HCT116 (cell line): ENCODE results near the gene ROCK2. TPM values are rescaled to one million over a fixed set of nuclear protein-coding genes. Genes with fewer than 3 reads are reported as not detected.

Experiments
- ATAC-seq: fragments of 200-7000 bp; cut with Tn5 transposase; 2 replicates; pipeline ENCODE4 v1.9.1; 2020; ENCODE audit warnings: mild to moderate bottlenecking, moderate library complexity
- BruUV-seq: library from RNA; stranded (reverse); fragments of 400-500 nt; replicated peaks from 2 replicates; lab custom pipeline; 2021; lab: Mats Ljungman, UMichigan
- CTCF ChIA-PET: fragments of 300-600 bp; sonication (Branson Sonifier 250); formaldehyde crosslinking; loops from one replicate; lab custom pipeline; 2021; ENCODE audit warnings: antibody characterized with exemption; lab: Charles Lee
- POLR2A ChIA-PET: fragments of 300-600, 350-600 bp; sonication (Branson Sonifier 250); formaldehyde crosslinking; loops from one replicate; lab custom pipeline; 2021; ENCODE audit warnings: antibody characterized with exemption; lab: Charles Lee
- RAD21 ChIA-PET, 2 experiments: fragments of 300-600 bp; sonication (Branson Sonifier 250); formaldehyde crosslinking; loops; one replicate each; lab custom pipeline; 2023; ENCODE audit warnings: low total read pairs in 2 of 2; ENCODE audit not compliant: uncharacterized antibody in 2 of 2, unreplicated experiment in 2 of 2, low non-redundant PET in 1 of 2; lab: Charles Lee
- DNase-seq: peaks from one replicate; pipeline ENCODE4 v3.0.0-alpha.2; 2010; ENCODE audit warnings: low read depth, low spot score
- H2AFZ ChIP-seq: fragments of 200-600 bp; shearing (Covaris generic), sonication (generic); 2 replicates; pipeline ENCODE4 v1.6.1; 2017; ENCODE audit warnings: low read depth, mixed run types, mixed read lengths, antibody characterized with exemption, low read length; ENCODE audit not compliant: poor library complexity, severe bottlenecking
- H3K27ac ChIP-seq: 2 replicates; pipeline ENCODE4 v1.5.1; 2012; ENCODE audit warnings: low read depth, low read length
- H3K27me3 ChIP-seq: fragments of 200-600 bp; sonication (generic); 2 replicates; pipeline ENCODE4 v1.6.1; 2016; ENCODE audit warnings: mixed run types, low read length, mixed read lengths; ENCODE audit not compliant: insufficient read depth
- H3K36me3 ChIP-seq, 2 experiments: fragments of 200-500 bp in 1 of 2; fragments of 200-600 bp in 1 of 2; sonication (Bioruptor generic) in 1 of 2; sonication (generic) in 1 of 2; 2 replicates each; pipeline versions ENCODE4 v1.5.1 to v1.6.1; 2014 to 2016; ENCODE audit warnings: low read length in 2 of 2, inconsistent platforms in 1 of 2, mixed read lengths in 1 of 2, mixed run types in 1 of 2; ENCODE audit not compliant: insufficient read depth in 2 of 2, control insufficient read depth in 1 of 2
- H3K4me1 ChIP-seq, 2 experiments: fragments of 200-600 bp in 1 of 2; sonication (generic) in 1 of 2; 2 replicates each; pipeline versions ENCODE4 v1.5.1 to v1.6.1; 2012 to 2017; ENCODE audit warnings: low read length in 2 of 2, inconsistent platforms in 1 of 2, mild to moderate bottlenecking in 1 of 2, mixed read lengths in 1 of 2, mixed run types in 1 of 2, moderate library complexity in 1 of 2; ENCODE audit not compliant: insufficient read depth in 2 of 2, control insufficient read depth in 1 of 2
- H3K4me2 ChIP-seq: fragments of 200-600 bp; sonication (generic); 2 replicates; pipeline ENCODE4 v1.6.1; 2017; ENCODE audit warnings: mixed run types, low read length, mixed read lengths
- H3K4me3 ChIP-seq, 2 experiments: fragments of 200-600 bp in 1 of 2; sonication (generic) in 1 of 2; replicated peaks in 1 of 2; 2 replicates each; pipeline ENCODE4 v1.5.1; 2011 to 2016; ENCODE audit warnings: low read length in 2 of 2, control low read depth in 1 of 2, low read depth in 1 of 2, mild to moderate bottlenecking in 1 of 2, mixed read lengths in 1 of 2, mixed run types in 1 of 2
- H3K79me2 ChIP-seq: fragments of 200-600 bp; sonication (generic); 2 replicates; pipeline ENCODE4 v1.6.1; 2017; ENCODE audit warnings: mild to moderate bottlenecking, mixed run types, low read length, moderate library complexity, mixed read lengths; ENCODE audit not compliant: insufficient read depth
- H3K9ac ChIP-seq: fragments of 200-600 bp; sonication (generic); 2 replicates; pipeline ENCODE4 v1.6.1; 2016; ENCODE audit warnings: low read length, mixed read lengths
- H3K9me2 ChIP-seq: fragments of 200-600 bp; sonication (generic), shearing (Covaris generic); 2 replicates; pipeline ENCODE4 v1.6.1; 2017; ENCODE audit warnings: mixed run types, mild to moderate bottlenecking, moderate library complexity; ENCODE audit not compliant: insufficient read depth
- H3K9me3 ChIP-seq, 2 experiments: fragments of 200-500 bp in 1 of 2; fragments of 200-600 bp in 1 of 2; sonication (Bioruptor generic) in 1 of 2; sonication (generic) in 1 of 2; 2 replicates each; pipeline ENCODE4 v1.6.1; 2014 to 2017; ENCODE audit warnings: low read length in 2 of 2, mixed read lengths in 2 of 2, inconsistent platforms in 1 of 2, low read depth in 1 of 2, mild to moderate bottlenecking in 1 of 2, mixed run types in 1 of 2, moderate library complexity in 1 of 2; ENCODE audit not compliant: control insufficient read depth in 1 of 2, insufficient read depth in 1 of 2
- H4K20me1 ChIP-seq: fragments of 200-600 bp; sonication (generic), shearing (Covaris generic); 2 replicates; pipeline ENCODE4 v1.6.1; 2017; ENCODE audit warnings: mixed run types, mild to moderate bottlenecking, moderate library complexity; ENCODE audit not compliant: insufficient read depth
- ATF3 ChIP-seq: IDR thresholded peaks from 2 replicates; pipeline ENCODE4 v1.6.1; 2012
- CTCF ChIP-seq, 3 experiments: fragments of 200-600 bp in 1 of 3; sonication (generic) in 1 of 3; IDR thresholded peaks in 2 of 3; conservative IDR thresholded peaks in 1 of 3; 2 replicates each; pipeline ENCODE4 v1.5.1; 2012 to 2017; ENCODE audit warnings: low read depth in 2 of 3, low read length in 2 of 3, antibody characterized with exemption in 1 of 3, borderline replicate concordance in 1 of 3, control low read depth in 1 of 3, mild to moderate bottlenecking in 1 of 3, mixed read lengths in 1 of 3, mixed run types in 1 of 3, moderate library complexity in 1 of 3; ENCODE audit not compliant: insufficient read depth in 1 of 3
- EGR1 ChIP-seq: IDR thresholded peaks from 2 replicates; pipeline ENCODE4 v1.6.1; 2012; ENCODE audit warnings: low read depth
- ELF1 ChIP-seq: IDR thresholded peaks from 2 replicates; pipeline ENCODE4 v1.6.1; 2012; ENCODE audit warnings: low read depth, borderline replicate concordance
- EZH2phosphoT487 ChIP-seq: fragments of 200-600 bp; IDR thresholded peaks from 2 replicates; pipeline ENCODE4 v1.6.1; 2018; ENCODE audit warnings: antibody characterized with exemption, borderline replicate concordance
- FOSL1 ChIP-seq: IDR thresholded peaks from 2 replicates; pipeline ENCODE4 v1.6.1; 2012; ENCODE audit warnings: low read depth
- MAX ChIP-seq: IDR thresholded peaks from 2 replicates; pipeline ENCODE4 v1.6.1; 2012
- POLR2A ChIP-seq: IDR thresholded peaks from 2 replicates; pipeline ENCODE4 v1.7.0; 2011; ENCODE audit warnings: borderline replicate concordance; ENCODE audit not compliant: insufficient read depth, insufficient read length; ENCODE audit errors: extremely low read depth
- RAD21 ChIP-seq: IDR thresholded peaks from 2 replicates; pipeline ENCODE4 v1.6.1; 2012; ENCODE audit warnings: low read depth, mild to moderate bottlenecking
- SP1 ChIP-seq: IDR thresholded peaks from 2 replicates; pipeline ENCODE4 v1.6.1; 2012; ENCODE audit warnings: low read depth
- TCF7L2 ChIP-seq: IDR thresholded peaks from 2 replicates; pipeline ENCODE4 v1.7.0; 2011; ENCODE audit warnings: borderline replicate concordance, inconsistent platforms; ENCODE audit not compliant: insufficient read depth, insufficient read length; ENCODE audit errors: extremely low read depth
- ZFX ChIP-seq: fragments of 450-650 bp; IDR thresholded peaks from 2 replicates; pipeline ENCODE4 v1.6.1; 2017
- intact Hi-C: fragments of 100-400 bp; cut with micrococcal nuclease; formaldehyde crosslinking; loops from 2 replicates; pipeline ENCODE4 v1.10.0; 2022
- total RNA-seq: library from RNA; stranded (reverse); gene quantifications from one replicate; pipeline ENCODE4 v1.2.1, GENCODE V29; 2021; ENCODE audit not compliant: unreplicated experiment

Gene ROCK2
- total RNA-seq, 1 experiment from 2014 or later: 48.0 TPM

GRCh38 chr2:11144077-11144737 lies 200.2 kb downstream of the ROCK2 start:
- POLR2A ChIA-PET: no interaction called here
- Histone ChIP-seq H3K4me2 (no peak overlapping the region), H3K36me3 (no peaks in the 10 kb centered on the region)

More at GRCh38 chr2:11144077-11144737, 200.2 kb downstream of the ROCK2 start:
- RAD21 ChIA-PET: interaction anchor here (0.6 to 0.7 kb wide), 2 partner anchors 12 to 96 kb away, joined by 3 read pairs; no protein-coding TSS in a partner anchor
- H3K9ac ChIP-seq: no peak overlapping the region
- H3K4me1 ChIP-seq: no peaks in the 10 kb centered on the region
- H2AFZ ChIP-seq: no peak overlapping the region
- CTCF ChIA-PET: interaction anchor here (1.1 to 1.5 kb wide), 3 partner anchors 11 to 312 kb away, joined by 3 read pairs; a partner anchor contains a TSS
- no peaks in the 10 kb centered on the region for H3K27me3 ChIP-seq
- no peak overlapping the region for H3K4me3 ChIP-seq
- intact Hi-C loops: no loop called here
- H3K27ac ChIP-seq: no peak overlapping the region
- H3K9me2 ChIP-seq: no peaks in the 10 kb centered on the region
- TF ChIP-seq ZFX: no peak
- TF ChIP-seq RAD21: no peak
- no peak for TF ChIP-seq ATF3
- TF ChIP-seq EZH2phosphoT487: no peak
- TF ChIP-seq ELF1: no peak
- TF ChIP-seq EGR1: no peak
- TF ChIP-seq MAX: no peak
- no peak for TF ChIP-seq TCF7L2
- no peak for TF ChIP-seq SP1
- no peak for TF ChIP-seq CTCF (IDR thresholded peaks at IDR 0.05 in 2 of 3, conservative IDR thresholded peaks at IDR 0.05 in 1 of 3; ENCODE audit: borderline replicate concordance in 1 of 3, insufficient read depth in 1 of 3, low read depth in 2 of 3, low read length in 2 of 3)
- no peak for TF ChIP-seq POLR2A
- TF ChIP-seq FOSL1: no peak
- no peaks in the 10 kb centered on the region for H4K20me1 ChIP-seq
- no peak for DNase-seq
- no peaks in the 10 kb centered on the region for H3K9me3 ChIP-seq
- no TSS peak for BruUV-seq
- no peak for ATAC-seq
- no peaks in the 10 kb centered on the region for H3K79me2 ChIP-seq
